HG02759 (cell line): ENCODE data around the gene DAP.

Experiments used
- ATAC-seq: cut with Tn5 transposase; IDR thresholded peaks from one replicate; pipeline ENCODE4 v1.9.1; 2021; ENCODE audit warnings: mild to moderate bottlenecking, moderate library complexity; ENCODE audit not compliant: unreplicated experiment

The DAP gene

DNA sequence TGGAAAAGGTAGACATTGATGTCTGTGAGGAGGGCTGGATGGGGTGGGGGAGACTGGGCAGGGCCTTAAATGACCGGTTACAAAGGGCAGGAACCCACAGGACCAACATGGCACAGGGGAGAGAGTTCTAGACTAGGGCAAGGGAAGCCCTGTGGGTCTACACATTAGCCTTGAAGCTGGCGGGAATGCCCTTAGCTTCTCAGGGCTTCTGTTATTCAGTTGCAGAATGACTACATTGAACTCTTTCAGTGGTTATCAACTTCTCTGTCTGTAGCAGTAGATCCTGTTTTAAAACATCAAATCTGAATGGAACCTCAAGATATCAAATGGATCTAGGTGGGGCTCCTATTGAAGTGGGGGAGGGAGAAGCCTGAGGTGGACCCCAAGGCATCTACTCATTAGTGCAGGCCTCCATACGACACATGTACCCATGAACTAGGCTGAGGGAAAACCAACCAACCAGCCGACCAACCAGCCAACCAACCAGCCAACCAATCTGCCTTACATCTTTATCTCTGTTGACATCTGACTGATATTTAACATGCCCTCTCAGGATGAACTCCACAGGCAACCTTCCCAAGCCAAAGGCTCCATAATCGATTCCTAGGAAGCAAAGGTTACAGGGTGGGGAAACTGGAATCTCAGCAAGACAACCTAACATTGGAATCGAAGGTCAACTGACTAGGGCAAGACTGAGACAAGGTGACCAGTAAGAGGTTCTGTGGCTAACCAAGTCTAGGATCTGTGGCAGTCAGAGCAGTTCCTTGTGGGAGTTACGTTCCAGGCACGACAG, 48.3 kb downstream of the DAP start:
- peak; percentile 82 for ATAC-seq

DNA sequence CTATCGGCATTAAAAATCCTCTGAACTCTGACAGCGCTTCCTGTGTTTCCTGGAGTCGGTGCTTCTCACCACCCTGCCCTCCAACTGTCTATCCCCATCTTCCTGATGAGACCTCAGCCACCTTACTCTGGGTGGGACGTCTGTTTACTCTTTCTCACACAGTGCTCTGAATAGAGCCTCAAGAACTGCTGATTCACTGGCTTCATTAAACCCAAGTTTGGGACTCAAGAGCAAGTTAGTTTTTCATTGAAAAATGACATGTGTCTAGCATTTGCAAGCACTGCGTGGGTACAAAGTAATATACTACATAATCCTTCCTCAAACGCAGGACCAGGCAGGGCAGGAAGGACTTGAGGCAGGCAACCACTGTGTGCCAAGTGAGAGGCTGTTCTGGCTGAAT, 49.5 kb downstream of the DAP start:
- ATAC-seq = no peak

DNA sequence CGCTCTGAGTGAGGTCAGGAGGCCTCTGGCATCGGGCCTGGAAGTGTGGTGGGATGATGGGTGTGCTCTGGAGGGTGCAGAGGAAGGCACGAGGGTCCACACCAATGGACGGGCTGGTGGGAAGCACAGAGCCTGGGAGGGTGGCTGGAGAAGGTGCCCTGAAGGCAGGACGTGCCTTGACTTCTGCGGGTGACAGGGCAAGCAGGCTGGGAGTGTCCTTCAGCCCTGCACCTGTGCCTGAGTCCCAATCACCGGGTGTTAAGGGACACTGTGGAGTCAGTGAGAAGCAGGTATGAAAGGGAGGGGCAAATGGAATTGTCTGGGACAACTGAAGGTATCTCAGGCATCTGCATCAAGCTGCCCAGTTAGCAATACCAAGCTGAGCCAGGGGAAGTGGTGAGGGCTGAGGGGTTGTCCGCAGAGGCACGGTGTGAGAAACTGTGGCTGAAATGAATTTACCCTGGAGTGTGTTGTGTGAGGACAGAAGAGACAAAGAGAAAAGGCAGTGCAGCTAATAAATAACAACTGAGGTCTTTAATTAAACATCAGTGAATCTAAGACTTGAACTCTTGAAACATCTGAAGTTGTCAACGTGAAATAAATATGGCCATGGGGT, 50.4 kb downstream of the DAP start:
- no peak for ATAC-seq

DNA sequence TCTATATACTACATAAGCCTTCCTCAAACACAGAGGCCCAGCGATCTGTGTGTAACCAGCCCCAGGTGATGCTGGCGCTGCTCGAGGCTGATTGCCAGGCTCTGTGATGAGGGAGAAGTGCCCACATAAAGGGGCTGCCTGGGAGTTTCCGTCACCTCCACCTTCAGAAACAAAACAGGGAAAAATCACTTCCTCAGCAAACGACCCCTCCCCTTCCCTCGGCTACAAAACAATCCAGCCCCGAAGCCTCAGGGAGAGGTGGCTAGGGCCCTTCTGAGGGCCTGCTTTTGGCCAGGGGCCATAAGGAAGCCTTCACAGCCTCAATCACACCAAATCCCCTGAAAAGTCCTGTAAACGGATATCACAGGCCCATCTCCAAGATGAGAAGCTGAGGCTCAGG, 51.1 kb downstream of the DAP start:
- no peak for ATAC-seq

DNA sequence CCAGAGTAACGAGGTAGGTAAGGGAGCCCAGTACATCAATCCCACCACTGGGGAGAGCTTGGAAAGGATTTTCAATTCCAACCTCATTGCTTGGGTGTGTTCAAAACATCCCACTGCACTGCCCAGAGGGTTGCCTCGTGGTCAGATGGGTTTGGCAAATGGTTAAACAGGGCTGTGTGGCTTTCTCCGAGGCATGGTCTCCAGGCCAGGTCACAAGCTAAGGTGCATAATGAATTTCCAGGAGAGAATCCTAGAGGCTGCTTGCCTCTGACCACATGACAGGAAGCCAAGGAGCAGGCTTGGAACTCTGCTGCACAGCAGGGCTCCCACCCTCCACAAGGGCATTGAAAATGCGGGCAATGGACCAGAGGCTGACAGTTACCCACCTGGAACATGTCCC, 51.6 kb downstream of the DAP start:
- no peak for ATAC-seq

DNA sequence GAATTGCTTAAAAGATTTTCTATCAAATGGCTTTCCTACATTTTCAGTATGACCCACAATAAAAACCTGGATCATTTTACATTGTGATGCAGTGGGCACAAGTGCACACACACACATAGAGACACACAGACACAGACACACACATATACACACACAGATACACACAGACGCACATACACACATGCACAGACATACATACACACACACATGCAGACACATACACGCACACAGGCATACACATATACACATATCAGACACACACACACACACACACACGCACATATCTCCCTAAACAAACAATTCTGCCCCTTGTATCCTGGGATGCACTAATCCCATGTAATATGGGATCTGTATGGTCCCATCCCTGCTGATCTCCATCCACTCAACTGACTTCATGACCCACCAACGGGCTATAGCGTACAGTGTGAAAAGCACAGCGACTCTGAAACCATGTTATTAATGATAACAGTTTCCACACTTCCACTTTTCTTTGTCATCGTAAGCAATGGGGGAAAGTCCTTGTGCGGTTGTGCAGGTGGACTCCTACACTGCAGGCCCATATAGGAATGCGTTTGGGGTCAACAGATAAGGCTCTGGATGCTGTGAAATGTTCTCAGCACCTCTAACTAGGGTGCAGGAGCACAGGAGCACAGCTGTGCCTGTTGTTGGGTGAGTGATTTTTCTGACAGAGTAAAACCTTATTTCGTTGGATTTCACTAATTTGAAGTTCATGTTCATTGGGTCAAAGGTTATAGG, 52.7 kb downstream of the DAP start:
- no peak for ATAC-seq

DNA sequence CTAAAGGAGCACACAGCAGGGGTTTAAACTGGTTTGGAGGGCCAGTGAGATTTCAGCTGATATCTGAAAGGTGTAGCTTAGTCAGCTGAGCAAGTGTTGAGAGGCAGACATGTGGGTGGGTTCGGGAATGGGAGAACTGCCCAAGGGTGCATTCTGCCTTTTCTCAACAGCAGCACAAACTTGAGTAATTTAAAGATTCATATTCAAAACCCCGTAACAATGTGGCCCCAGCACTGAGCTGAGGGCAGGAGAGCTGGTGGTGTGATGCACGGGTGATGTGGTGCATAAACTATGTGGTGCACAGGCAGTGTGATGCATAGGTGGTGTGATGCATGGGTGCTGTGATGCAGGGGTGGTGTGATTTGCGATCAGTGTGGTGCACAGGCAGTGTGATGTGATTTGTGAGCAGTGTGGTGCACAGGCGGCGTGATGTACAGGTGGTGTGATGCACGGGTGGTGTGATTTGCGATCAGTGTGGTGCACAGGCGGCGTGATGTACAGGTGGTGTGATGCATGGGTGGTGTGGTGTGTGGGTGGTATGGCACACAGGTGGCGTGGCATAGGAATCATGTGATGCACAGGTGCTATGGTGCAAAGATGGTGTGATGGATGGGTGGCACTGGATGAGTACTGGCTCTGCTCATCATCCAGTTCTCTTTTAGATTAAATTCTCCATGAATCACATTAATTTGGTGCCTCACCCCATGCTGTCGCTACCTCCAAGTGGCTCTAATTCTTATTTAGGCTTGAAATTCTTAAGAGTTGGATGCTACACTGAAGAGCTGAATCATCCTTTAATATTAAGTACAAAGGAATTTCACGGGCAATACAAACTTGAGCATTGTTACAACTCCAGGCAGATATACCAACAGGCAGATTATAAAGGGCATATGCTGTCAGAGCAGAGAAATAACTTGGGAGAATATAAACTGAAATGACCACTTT, 53.6 kb downstream of the DAP start:
- ATAC-seq = no peak

DNA sequence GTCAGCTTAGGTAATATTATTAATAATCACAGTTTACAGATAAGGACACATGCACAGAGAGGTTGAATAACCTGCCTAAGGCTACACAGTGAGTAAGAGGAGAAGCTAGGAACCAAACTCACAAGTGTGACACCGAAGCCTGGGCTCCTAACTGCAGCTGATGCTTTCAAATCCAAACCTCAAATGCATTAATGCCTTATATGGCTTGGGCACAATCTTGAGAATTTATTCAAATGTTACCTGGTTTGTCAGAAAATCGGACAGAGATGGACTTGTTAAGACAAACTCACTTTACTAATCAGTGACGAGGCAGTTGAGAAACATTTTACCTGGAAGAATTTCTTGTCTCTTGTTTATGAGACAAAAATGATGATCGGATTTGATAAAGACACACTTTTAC, 54.7 kb downstream of the DAP start:
- ATAC-seq = no peak

DNA sequence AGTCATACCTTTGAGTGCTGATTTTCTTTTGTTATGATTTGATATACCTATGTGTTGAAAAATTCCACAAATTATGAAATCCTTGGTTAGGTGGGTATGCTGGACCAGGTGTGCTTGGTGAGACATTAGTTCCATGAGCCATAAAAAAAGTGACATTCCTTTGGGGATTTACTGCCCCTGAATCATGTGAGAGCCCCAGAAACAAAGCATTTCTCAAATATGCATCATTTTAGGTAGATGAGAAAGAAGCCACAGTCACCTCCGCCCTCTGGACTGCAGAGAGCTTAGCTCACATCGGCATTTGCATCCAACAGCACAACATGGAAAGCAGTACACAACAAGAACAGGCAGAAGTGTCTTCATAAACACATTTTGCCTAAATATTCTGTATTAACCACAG, 55.3 kb downstream of the DAP start:
- ATAC-seq = no peak

DNA sequence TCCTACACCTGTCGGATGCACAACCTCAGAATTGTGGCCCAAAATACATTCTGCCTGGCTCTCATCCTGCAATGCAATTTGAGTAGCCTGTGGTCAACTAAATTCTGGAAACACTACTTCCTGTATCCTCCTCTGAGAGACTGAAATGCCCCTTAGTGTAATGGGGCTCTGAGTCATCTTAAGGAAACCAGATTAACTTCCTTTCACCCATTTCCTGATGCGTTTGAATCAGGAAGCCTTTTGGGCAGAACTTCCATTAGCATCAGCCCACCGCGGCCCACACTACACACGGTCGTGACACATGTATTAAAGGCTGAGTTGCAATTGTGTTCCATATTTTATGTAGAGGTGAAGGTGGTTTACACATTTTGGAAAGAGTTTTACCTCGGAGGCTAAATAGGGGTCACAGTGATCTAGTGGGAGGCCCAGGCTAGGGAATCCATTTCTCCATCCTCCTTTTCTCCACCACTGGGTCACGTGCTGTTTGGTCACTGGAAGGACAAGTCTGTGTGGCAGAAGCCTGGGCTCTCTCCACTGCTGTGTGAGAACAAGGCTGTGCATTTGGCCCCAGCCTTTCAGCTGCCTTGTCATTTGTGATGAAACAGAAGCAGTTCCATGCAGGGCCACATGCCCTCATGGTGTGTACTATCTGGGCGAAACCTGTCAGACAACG, 55.9 kb downstream of the DAP start:
- ATAC-seq = peak; percentile 28

DNA sequence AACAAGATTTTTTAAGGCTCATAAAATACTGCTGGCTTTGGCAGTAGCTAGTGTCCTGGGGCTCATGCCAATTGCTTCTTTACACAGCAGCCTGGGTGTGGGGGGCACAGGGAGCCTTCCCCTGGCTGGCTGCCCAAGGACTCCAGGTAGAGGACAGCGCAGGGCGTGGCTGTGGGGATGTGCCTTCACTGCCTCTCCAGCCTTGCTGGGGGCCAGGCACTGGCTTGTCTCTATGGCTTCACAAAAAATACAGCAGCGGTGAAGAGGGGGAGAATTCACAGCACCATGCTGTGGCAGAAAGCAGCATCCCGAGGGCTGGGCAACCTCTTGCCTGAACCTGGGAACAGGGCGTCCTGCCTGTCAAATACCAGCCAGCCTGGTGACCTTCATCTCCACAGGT, 57.4 kb downstream of the DAP start:
- no peak for ATAC-seq

DNA sequence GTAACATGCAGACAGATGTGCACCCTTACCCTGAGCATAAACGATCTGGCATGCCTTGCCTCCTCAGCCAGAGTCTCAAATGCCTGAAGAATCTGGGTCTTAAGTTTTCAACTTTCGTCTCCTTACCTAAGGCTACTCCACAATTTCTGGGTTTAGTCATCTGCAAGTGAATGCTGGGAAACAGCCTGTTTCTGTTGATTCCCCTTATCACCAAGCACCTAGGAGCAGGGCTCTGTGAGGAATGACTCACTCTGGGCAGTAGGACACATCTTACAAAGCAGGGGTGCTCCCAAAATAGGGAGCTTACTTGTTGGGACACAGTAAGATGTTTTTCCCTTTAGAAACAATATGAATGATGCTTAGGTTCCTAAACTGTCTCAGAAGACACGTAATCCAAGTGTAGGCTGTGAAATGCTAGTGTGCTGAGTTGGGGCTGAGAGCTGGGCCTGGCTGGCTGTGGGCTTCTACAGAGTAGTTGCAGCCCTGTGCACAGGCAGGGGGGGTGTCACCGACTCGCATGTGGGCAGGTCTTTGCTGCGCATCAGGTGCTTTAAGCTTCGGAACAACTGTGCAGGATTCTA, 58.0 kb downstream of the DAP start:
- no peak for ATAC-seq

DNA sequence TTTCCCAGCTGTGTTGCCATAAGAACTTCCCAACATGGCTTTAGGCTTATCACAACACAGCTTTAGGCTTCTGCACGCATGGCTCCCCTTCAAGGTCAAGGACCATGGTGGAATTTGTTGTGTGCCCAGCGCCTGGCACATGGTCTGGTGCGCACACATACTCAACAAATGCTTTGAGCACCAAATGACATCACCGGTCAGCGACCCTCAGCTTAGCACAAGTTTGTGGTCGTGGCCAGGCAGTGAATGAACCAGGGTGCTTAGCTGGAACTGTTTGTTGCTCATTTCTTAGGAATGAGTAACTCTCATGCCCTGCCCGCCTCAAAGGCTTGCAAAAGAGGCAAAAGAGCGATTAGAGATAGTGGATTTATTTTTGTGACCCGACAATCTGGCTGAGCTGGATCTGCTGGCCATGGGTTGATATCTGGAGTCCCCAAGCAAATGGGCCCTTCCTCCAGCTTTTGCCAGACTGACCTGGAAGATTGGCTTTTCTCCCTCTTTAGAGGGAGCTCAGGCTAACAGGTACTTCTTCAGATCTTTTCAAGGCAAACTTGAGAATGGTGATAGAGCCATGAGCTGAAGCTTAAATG, 58.9 kb downstream of the DAP start:
- no peak for ATAC-seq

DNA sequence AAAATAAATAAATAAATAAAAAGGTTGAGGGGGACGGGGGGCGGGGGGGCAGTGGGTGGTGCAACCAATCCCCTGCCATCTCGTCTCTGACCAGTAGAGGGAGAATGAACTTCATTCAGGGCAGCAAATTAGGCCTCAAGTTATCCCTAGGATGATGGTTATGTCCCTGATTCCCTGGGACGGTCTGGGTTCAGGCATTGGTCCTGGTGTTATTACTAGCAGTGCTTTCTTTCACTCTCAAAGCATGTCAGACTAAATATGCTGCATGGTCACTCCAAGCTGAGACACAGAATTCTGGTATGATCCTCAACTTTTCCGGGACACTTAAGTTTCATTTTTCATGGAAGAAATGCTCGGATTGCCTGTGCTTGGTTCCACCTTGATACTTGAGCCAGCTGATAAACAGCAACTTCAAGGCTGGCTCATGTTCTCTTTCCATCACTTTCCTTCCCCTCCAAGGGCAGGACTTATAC, 59.4 kb downstream of the DAP start:
- ATAC-seq = no peak

DNA sequence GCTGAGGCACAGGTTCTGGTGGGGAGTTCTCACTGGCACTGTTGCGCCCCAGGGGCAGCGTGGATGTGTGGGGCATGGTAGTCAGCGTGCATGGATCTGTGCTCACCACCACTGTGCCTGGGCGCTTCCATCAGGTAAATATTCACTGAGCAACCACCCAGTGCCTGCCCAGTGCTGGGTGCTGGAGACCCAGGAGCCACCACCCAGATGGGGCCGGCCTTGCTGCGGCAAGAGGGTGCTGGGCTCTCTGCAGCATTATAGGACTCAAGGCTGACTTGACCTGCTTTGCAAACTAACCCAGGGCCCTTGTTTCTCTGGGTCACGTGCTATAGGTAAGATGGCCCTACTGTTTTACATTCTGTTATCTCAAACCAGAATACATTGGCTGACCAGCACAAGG, 60.5 kb downstream of the DAP start:
- peak; percentile 1 for ATAC-seq

DNA sequence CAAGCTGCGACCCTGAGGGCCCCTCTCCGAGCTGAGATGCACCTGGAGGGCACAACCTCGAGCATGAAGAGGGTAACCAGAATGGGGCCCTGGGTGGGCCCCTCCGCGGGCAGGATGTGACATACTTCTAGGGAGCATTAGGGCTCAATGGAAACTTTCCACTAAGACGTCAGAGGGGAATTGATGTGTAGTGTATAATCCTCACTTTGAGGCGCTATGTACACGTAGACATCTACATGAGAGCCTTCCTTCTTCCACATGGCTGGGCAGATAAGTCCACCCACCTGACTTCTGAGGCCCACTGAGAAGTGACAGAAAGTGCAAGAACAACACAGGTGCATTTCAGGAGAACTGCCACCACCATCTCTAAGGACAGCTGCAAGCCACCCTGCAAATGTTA, 61.0 kb downstream of the DAP start:
- ATAC-seq = peak; percentile 63

DNA sequence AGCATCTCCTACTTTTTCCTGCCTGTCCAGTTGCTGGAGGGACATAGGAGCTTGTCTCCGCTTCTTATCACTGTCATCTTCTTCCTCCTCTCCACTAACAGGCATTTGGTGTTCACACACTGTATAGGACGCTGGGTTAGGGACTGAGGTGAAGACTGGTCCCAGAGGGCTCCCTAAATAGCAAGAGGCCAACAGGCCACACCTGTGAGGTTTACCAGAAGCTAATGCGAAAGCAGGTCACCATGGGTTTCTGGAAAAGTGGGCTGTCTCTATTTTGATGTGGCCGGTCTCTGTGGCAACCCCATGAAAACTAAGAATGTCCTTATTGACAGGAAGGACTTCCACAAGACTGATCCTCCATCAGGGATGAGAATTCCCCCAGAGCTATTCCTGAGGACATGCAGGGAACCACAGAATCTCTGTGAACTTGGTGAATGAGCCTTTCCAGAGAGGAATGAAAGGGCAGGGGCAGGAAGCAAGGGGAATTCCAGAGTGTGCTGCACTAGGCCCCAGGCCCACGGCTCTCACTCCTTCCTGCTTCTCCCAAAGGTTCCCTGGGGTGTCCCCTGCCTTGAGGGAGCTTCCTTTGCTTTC, 61.7 kb downstream of the DAP start:
- ATAC-seq = peak; percentile 39

DNA sequence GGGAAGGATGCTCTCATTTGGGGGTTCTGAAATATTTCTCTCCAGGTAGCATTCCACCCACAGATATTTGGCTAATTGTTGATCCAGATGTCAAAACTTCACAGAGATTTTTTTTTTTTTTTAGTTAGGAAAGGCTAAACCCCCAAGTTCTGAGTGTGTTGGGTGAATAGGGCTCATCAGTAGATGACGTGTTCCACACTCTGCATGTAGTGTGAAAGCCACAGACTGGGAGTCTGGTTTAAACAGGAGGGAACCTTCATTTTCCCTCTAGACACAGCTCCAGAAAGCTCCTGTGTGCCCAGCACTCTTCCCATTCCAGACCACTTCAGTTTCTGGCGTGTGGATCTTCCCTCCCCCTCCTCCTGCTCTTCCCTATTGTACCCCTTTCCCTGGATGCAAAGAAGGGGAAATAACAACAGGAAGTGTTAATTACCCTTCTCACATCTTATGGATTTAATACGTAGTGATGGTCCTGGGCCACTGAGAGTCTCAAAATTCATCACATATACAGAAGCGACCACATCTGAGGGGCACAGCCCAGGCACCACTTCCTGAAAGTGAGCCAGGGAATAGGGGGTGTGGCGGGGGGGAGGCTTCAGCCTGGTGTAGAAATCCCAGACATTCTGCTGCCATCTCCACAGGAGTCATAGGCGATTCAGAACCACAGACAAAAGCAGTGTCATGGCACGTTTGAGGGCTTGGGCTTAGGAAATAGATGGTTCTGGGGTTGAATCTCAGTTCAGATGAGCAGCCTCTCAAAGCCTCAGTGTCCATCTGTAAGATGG, 65.1 kb downstream of the DAP start:
- no peak for ATAC-seq
